ENCODE results near the gene WSB2. TPM values are rescaled to one million over a fixed set of nuclear protein-coding genes. Genes with fewer than 3 reads are reported as not detected.

Gene WSB2
- 93.5 and 112 TPM in 2 replicates for total RNA-seq (2022)
- percentile 86 among the genes with signal in this experiment for Bru-seq, nascent RNA
- BruChase-seq, experiment 1, labeled RNA remaining after a 6-hour chase = percentile 94 among the genes with signal in this experiment
- percentile 91 among the genes with signal in this experiment for BruChase-seq, experiment 2, labeled RNA remaining after a 2-hour chase
- long read RNA-seq, transcript WSB2-201 (9 exons, 2,646 nt) = major isoform, 160 of 204 reads
- long read RNA-seq, transcript WSB2-204 (4 exons, 1,008 nt) = minor isoform, 5 of 204 reads
- long read RNA-seq, partial matches to known transcripts = 20 of 204 reads
- long read RNA-seq, other reads (novel, unspliced or antisense) = 14 of 204 reads

DNA sequence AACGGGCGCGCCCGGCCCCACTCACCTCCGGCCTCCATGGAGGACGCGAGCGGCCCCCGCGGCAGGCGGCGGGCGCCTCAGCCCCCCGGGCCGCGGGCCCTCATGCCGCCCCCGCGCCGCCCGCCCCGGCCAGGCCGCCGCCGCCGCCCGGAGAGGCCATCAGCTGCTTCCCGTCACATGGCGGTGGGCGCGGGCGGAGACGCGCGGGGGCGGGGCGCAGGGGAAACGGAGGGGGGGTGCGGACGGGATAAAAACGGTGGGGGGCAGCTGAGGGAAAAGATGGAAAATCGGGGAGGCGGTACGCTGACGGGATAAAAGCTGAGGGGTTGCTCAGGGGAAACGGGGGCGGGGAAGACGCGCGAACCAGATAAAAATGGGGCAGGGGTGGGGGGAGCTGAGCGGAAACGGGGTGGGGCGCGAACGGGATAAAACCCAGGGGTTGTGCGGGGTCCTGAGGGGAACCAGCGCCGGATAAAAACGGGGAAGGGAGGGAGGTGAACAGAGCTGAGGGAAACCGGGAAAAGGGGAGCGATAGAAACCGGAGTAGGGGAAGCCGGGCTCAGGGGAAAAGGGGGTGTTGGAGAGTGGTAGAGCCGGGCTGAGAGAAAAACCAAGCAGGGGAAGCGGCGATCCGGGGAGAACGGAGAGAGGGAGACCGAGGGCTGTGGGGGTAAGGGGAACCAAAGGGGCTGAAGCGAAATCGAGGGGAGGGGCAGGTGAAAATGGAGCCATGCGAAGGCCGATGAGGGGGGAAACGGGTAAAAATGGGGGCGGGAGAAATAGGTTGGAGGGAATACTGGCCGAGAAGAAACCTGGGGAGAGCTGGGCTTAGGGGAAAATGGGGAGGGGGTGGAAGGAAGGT is at the start of gene WSB2:
WSB2 (minus strand) TSS at position 169 of the 862 bp plus-strand sequence; CDS start at position 38, 131 bp downstream.
- intact Hi-C loops (cut with micrococcal nuclease; ENCODE audit: unreplicated experiment) = no loop called here
- DNase-seq = peak; percentile 78
- TF ChIP-seq CTCF (IDR thresholded peaks at IDR 0.05; ENCODE audit: unreplicated experiment) = no peak
- Mint-ChIP-seq H3K27ac (ENCODE audit: unreplicated experiment) (peak within 1 kb of the TSS; percentile 92), H3K27me3 (ENCODE audit: unreplicated experiment) (no peaks in the 10 kb centered on the region), H3K4me1 (ENCODE audit: low read depth, unreplicated experiment) (peaks cover 38% of the 10 kb centered on the region), H3K36me3 (ENCODE audit: insufficient read depth, unreplicated experiment) (peaks cover 53% of the 10 kb centered on the region), H3K4me3 (ENCODE audit: low read depth, unreplicated experiment) (peak within 1 kb of the TSS; percentile 83), H3K9me3 (ENCODE audit: low read depth, unreplicated experiment) (no peaks in the 10 kb centered on the region)
- CTCF ChIA-PET = interaction anchor here (0.6 to 1.0 kb wide), 6 partner anchors 9 to 374 kb away, joined by 3 to 7 read pairs (median 4); partner anchors contain the start of genes RFC5 and SUDS3
- no TSS peak for BruUV-seq (replicated peaks)

- Mint-ChIP-seq H3K36me3 (ENCODE audit: insufficient read depth, unreplicated experiment) (peaks cover 10% of the 10 kb centered on the region), H3K4me3 (ENCODE audit: low read depth, unreplicated experiment) (no peak overlapping the region), H3K4me1 (ENCODE audit: low read depth, unreplicated experiment) (peaks cover 16% of the 10 kb centered on the region), H3K27me3 (ENCODE audit: unreplicated experiment) (no peaks in the 10 kb centered on the region), H3K27ac (ENCODE audit: unreplicated experiment) (no peak overlapping the region), H3K9me3 (ENCODE audit: low read depth, unreplicated experiment) (no peaks in the 10 kb centered on the region)
- TF ChIP-seq CTCF (IDR thresholded peaks at IDR 0.05; ENCODE audit: unreplicated experiment) = no peak
- intact Hi-C loops (cut with micrococcal nuclease; ENCODE audit: unreplicated experiment) = loop anchor here (10.0 kb wide), 1 partner anchor 234 kb away; no protein-coding TSS in a partner anchor
- DNase-seq = no peak
- BruUV-seq (replicated peaks) = no TSS peak
- CTCF ChIA-PET = interaction anchor here (1.2 kb wide), 1 partner anchor 45 kb away, joined by 3 read pairs; no protein-coding TSS in a partner anchor
These were observed 48.1 kb upstream of the WSB2 start for GRCh38 chr12:118109088-118109487.

- Mint-ChIP-seq H3K9me3 (ENCODE audit: low read depth, unreplicated experiment) (no peaks in the 10 kb centered on the region), H3K27me3 (ENCODE audit: unreplicated experiment) (no peaks in the 10 kb centered on the region), H3K27ac (ENCODE audit: unreplicated experiment) (no peak overlapping the region), H3K4me1 (ENCODE audit: low read depth, unreplicated experiment) (peaks cover 22% of the 10 kb centered on the region), H3K36me3 (ENCODE audit: insufficient read depth, unreplicated experiment) (peaks cover 21% of the 10 kb centered on the region), H3K4me3 (ENCODE audit: low read depth, unreplicated experiment) (no peak overlapping the region)
- CTCF ChIA-PET = interaction anchor here (0.7 kb wide), 1 partner anchor 195 kb away, joined by 3 read pairs; no protein-coding TSS in a partner anchor
- no peak for DNase-seq
- BruUV-seq (replicated peaks) = no TSS peak
- intact Hi-C loops (cut with micrococcal nuclease; ENCODE audit: unreplicated experiment) = loop anchor here (10.0 kb wide), 1 partner anchor 233 kb away; no protein-coding TSS in a partner anchor
- TF ChIP-seq CTCF (IDR thresholded peaks at IDR 0.05; ENCODE audit: unreplicated experiment) = no peak
These were observed 46.7 kb upstream of the WSB2 start for GRCh38 chr12:118107694-118108093.

DNA sequence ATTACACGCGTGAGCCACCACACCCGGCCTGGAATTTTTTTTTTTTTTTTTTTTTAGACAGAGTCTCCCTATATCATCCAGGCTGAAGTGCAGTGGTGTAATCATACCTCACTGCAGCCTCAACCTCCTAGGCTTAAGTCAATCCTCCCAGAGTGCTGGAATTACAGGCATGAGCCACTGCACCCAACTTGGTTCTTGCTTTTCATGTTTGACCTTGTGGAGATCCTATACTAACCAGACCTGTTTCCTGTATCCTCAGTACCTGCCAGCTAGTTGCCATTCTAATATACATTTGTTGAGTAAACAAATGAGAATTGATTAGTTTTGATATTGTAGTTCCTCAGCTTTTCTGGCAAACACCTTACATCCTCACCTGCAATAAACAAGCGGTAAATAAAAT is 46.0 kb upstream of the WSB2 start:
- no peaks in the 10 kb centered on the region for H3K27me3 Mint-ChIP-seq (ENCODE audit: unreplicated experiment)
- H3K9me3 Mint-ChIP-seq (ENCODE audit: low read depth, unreplicated experiment) = no peaks in the 10 kb centered on the region
- H3K27ac Mint-ChIP-seq (ENCODE audit: unreplicated experiment) = peak overlapping the region; percentile 30
- H3K36me3 Mint-ChIP-seq (ENCODE audit: insufficient read depth, unreplicated experiment) = peaks cover 22% of the 10 kb centered on the region
- H3K4me1 Mint-ChIP-seq (ENCODE audit: low read depth, unreplicated experiment) = peaks cover 29% of the 10 kb centered on the region
- BruUV-seq (replicated peaks) = no TSS peak
- peak overlapping the region; percentile 9 for H3K4me3 Mint-ChIP-seq (ENCODE audit: low read depth, unreplicated experiment)
- peak; percentile 25 for DNase-seq
- intact Hi-C loops (cut with micrococcal nuclease; ENCODE audit: unreplicated experiment) = loop anchor here (10.0 kb wide), 1 partner anchor 232 kb away; no protein-coding TSS in a partner anchor
- no peak for TF ChIP-seq CTCF (IDR thresholded peaks at IDR 0.05; ENCODE audit: unreplicated experiment)
- CTCF ChIA-PET = interaction anchor here (0.7 kb wide), 1 partner anchor 195 kb away, joined by 3 read pairs; no protein-coding TSS in a partner anchor

Measured in Calu3 (cell line).